ENCODE data around the gene WDTC1. TPM values are rescaled to one million over a fixed set of nuclear protein-coding genes. Genes with fewer than 3 reads are reported as not detected.
A peak's percentile ranks its signal among the peaks of the same experiment; 100 is the strongest.

Gene WDTC1
- total and polyA plus RNA-seq, 2 of the 13 experiments (the other 11 are each of a cell fraction or from before 2014, with no cell fraction given), result 5.5 TPM

DNA sequence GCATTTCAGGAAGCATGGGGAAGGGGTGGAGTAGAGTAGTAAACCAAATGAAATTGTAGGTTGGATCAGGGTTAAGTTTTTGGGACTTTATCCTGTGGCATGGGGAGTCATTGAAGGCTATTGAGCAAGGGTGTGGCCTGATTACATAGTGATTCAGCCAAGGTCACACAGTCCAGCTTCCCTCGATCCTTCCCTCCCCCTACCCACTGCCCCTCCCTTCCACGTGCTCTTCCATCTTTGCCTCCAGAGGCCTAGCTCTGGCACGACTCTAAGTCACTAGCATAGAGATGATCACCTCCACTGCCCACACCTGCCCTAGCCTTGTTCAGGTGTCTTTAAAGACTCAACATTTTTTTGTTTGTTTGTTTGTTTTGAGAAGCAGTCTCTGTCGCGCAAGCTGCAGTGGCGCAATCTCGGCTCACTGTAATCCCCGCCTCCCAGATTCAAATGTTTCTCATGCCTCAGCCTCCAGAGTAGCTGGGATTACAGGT lies 42.3 kb upstream of the WDTC1 start (continued):
- TF ChIP-seq, protein P1, sequence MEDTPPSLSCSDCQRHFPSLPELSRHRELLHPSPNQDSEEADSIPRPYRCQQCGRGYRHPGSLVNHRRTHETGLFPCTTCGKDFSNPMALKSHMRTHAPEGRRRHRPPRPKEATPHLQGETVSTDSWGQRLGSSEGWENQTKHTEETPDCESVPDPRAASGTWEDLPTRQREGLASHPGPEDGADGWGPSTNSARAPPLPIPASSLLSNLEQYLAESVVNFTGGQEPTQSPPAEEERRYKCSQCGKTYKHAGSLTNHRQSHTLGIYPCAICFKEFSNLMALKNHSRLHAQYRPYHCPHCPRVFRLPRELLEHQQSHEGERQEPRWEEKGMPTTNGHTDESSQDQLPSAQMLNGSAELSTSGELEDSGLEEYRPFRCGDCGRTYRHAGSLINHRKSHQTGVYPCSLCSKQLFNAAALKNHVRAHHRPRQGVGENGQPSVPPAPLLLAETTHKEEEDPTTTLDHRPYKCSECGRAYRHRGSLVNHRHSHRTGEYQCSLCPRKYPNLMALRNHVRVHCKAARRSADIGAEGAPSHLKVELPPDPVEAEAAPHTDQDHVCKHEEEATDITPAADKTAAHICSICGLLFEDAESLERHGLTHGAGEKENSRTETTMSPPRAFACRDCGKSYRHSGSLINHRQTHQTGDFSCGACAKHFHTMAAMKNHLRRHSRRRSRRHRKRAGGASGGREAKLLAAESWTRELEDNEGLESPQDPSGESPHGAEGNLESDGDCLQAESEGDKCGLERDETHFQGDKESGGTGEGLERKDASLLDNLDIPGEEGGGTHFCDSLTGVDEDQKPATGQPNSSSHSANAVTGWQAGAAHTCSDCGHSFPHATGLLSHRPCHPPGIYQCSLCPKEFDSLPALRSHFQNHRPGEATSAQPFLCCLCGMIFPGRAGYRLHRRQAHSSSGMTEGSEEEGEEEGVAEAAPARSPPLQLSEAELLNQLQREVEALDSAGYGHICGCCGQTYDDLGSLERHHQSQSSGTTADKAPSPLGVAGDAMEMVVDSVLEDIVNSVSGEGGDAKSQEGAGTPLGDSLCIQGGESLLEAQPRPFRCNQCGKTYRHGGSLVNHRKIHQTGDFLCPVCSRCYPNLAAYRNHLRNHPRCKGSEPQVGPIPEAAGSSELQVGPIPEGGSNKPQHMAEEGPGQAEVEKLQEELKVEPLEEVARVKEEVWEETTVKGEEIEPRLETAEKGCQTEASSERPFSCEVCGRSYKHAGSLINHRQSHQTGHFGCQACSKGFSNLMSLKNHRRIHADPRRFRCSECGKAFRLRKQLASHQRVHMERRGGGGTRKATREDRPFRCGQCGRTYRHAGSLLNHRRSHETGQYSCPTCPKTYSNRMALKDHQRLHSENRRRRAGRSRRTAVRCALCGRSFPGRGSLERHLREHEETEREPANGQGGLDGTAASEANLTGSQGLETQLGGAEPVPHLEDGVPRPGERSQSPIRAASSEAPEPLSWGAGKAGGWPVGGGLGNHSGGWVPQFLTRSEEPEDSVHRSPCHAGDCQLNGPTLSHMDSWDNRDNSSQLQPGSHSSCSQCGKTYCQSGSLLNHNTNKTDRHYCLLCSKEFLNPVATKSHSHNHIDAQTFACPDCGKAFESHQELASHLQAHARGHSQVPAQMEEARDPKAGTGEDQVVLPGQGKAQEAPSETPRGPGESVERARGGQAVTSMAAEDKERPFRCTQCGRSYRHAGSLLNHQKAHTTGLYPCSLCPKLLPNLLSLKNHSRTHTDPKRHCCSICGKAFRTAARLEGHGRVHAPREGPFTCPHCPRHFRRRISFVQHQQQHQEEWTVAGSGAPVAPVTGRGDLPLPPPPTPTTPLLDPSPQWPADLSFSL (CRISPR knock-in tag; IDR thresholded peaks at IDR 0.05), result no peak
- TF ChIP-seq ZNF496 (CRISPR knock-in tag; IDR thresholded peaks at IDR 0.05; ENCODE audit: insufficient replicate concordance), result no peak
- no peak for TF ChIP-seq MBNL3 (CRISPR knock-in tag; conservative IDR thresholded peaks at IDR 0.05)
- TF ChIP-seq, protein P2, sequence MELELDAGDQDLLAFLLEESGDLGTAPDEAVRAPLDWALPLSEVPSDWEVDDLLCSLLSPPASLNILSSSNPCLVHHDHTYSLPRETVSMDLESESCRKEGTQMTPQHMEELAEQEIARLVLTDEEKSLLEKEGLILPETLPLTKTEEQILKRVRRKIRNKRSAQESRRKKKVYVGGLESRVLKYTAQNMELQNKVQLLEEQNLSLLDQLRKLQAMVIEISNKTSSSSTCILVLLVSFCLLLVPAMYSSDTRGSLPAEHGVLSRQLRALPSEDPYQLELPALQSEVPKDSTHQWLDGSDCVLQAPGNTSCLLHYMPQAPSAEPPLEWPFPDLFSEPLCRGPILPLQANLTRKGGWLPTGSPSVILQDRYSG (CRISPR knock-in tag; IDR thresholded peaks at IDR 0.05), result no peak
- TF ChIP-seq, protein P3, sequence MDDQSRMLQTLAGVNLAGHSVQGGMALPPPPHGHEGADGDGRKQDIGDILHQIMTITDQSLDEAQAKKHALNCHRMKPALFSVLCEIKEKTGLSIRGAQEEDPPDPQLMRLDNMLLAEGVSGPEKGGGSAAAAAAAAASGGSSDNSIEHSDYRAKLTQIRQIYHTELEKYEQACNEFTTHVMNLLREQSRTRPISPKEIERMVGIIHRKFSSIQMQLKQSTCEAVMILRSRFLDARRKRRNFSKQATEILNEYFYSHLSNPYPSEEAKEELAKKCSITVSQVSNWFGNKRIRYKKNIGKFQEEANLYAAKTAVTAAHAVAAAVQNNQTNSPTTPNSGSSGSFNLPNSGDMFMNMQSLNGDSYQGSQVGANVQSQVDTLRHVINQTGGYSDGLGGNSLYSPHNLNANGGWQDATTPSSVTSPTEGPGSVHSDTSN (CRISPR knock-in tag; IDR thresholded peaks at IDR 0.05; ENCODE audit: borderline replicate concordance), result no peak
- TF ChIP-seq RARG (CRISPR knock-in tag; IDR thresholded peaks at IDR 0.05; ENCODE audit: low read depth), result no peak
- TF ChIP-seq IKZF4 (CRISPR knock-in tag; IDR thresholded peaks at IDR 0.05; ENCODE audit: borderline replicate concordance, low read depth, not compliant biosample characterization), result no peak
- TF ChIP-seq PHF21A (CRISPR knock-in tag; IDR thresholded peaks at IDR 0.05), result no peak
- TF ChIP-seq, protein P4, sequence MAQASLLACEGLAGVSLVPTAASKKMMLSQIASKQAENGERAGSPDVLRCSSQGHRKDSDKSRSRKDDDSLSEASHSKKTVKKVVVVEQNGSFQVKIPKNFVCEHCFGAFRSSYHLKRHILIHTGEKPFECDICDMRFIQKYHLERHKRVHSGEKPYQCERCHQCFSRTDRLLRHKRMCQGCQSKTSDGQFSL (CRISPR knock-in tag; IDR thresholded peaks at IDR 0.05), result no peak
- peak; percentile 82 for TF ChIP-seq ZNF607 (CRISPR knock-in tag; IDR thresholded peaks at IDR 0.05; ENCODE audit: borderline replicate concordance)
- TF ChIP-seq ZNF468 (CRISPR knock-in tag; IDR thresholded peaks at IDR 0.05), result no peak
- TF ChIP-seq ZNF558 (CRISPR knock-in tag; IDR thresholded peaks at IDR 0.05; ENCODE audit: borderline replicate concordance), result no peak
- TF ChIP-seq, protein P5, sequence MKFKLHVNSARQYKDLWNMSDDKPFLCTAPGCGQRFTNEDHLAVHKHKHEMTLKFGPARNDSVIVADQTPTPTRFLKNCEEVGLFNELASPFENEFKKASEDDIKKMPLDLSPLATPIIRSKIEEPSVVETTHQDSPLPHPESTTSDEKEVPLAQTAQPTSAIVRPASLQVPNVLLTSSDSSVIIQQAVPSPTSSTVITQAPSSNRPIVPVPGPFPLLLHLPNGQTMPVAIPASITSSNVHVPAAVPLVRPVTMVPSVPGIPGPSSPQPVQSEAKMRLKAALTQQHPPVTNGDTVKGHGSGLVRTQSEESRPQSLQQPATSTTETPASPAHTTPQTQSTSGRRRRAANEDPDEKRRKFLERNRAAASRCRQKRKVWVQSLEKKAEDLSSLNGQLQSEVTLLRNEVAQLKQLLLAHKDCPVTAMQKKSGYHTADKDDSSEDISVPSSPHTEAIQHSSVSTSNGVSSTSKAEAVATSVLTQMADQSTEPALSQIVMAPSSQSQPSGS (CRISPR knock-in tag; IDR thresholded peaks at IDR 0.05), result no peak
- no peak for TF ChIP-seq ZNF543 (CRISPR knock-in tag; IDR thresholded peaks at IDR 0.05)
- no peak for TF ChIP-seq SP1 (IDR thresholded peaks at IDR 0.05)
- TF ChIP-seq SP1 (CRISPR knock-in tag; IDR thresholded peaks at IDR 0.05), result no peak
- TF ChIP-seq RFXAP (CRISPR knock-in tag; IDR thresholded peaks at IDR 0.05; ENCODE audit: borderline replicate concordance), result no peak
- TF ChIP-seq ELF3 (CRISPR knock-in tag; IDR thresholded peaks at IDR 0.05), result 0 out of 2 replicates have a peak, but pooled peaks have one; percentile 21
- TF ChIP-seq ATF7-NPFF (CRISPR knock-in tag; IDR thresholded peaks at IDR 0.05; ENCODE audit: low read depth), result no peak
- no peak for TF ChIP-seq SMAD3 (CRISPR knock-in tag; IDR thresholded peaks at IDR 0.05)
- TF ChIP-seq SUZ12 (IDR thresholded peaks at IDR 0.05; ENCODE audit: low read depth, low read length), result no peak
